K562 (cell line): ENCODE measurements around the gene CCSER2.
A peak's percentile ranks its signal among the peaks of the same experiment; 100 is the strongest.

Source experiments
- EZH2 ChIP-seq: IDR thresholded peaks from 2 replicates; pipeline ENCODE4 v1.6.1; 2012; ENCODE audit warnings: low read depth, mild to moderate bottlenecking, inconsistent platforms, low read length, borderline replicate concordance
- FOXP1 ChIP-seq: sonication (generic); formaldehyde crosslinking; IDR thresholded peaks from 2 replicates; pipeline ENCODE4 v1.8.0; 2022; ENCODE audit warnings: mild to moderate bottlenecking, missing genetic modification reagents
- PHF20 ChIP-seq: fragments of 450-650 bp; IDR thresholded peaks from 2 replicates; pipeline ENCODE4 v1.6.1; 2018; ENCODE audit not compliant: partially characterized antibody

DNA sequence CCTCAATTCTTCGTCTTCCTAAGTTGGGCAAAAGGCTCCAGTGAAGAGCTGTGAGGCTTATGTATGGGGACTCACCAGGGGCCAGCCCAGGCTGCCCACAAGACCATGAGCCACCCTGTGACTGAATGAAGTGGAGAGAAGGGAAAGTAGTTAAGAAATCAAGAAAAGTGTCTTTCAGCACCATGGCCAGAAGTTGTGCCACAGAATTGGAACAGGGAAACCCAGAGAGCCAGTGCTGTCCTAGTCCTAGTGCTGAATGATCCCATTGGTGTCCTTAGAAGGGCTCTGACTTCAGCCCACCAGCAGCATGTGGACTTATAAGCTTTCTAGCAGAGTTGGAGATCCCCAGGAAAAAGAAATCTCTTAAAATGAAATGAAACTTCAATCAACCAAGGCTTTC lies 37.0 kb upstream of the CCSER2 start:
- TF ChIP-seq EZH2 (no peak), PHF20 (no peak), FOXP1 (CRISPR knock-in tag) (peak; percentile 78; the same call in 1 of the 2 replicates)
